HT-29 (cell line): Measurements from ENCODE around the gene WEE1. TPM values are rescaled to one million over a fixed set of nuclear protein-coding genes. Genes with fewer than 3 reads are reported as not detected.
"Not testable (repeated sequence)": the region's sequence is repeated elsewhere in the genome, so short reads cannot be mapped to it uniquely, and the experiment has no call there.

Source experiments
- DNase-seq: peaks from one replicate; pipeline ENCODE4 v3.0.0-alpha.2; 2015; ENCODE audit warnings: low spot score
- total RNA-seq: library from RNA; depleted of rRNA; stranded (reverse); fragments of >200 nt; shearing (Covaris generic); gene quantifications from 2 replicates; pipeline ENCODE4 v1.2.3, GENCODE V29; 2014; rRNA removed

The WEE1 gene
- total RNA-seq = 152 and 157 TPM in 2 replicates

- peak; percentile 100 for DNase-seq
Measured at GRCh38 chr11:9573052-9573774, at the start of gene WEE1. WEE1 (plus strand) TSS chr11:9573670; CDS start chr11:9573934, 264 bp downstream.

- no peak for DNase-seq
Measured at GRCh38 chr11:9524001-9524400, 49.5 kb upstream of the WEE1 start.

DNA sequence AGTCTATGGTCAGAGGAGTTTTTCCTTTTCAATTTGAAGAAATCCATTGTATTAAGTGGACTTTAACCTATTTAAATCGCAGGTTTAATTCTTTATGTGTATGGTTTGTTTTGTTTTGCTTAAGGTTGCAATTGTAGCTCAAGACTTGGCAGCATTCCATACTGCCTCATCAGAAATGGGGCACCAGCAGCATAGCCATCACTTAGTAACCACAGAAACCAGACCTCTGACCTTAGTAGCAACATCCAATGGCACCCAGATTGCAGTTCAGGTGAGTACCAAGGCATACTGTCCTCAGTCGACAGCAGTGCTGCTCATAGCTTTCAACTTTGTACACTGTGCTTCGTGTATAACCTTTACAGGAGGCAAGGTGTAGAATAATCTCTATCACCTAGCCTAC lies 48.4 kb upstream of the WEE1 start:
- DNase-seq = peak; percentile 71

DNA sequence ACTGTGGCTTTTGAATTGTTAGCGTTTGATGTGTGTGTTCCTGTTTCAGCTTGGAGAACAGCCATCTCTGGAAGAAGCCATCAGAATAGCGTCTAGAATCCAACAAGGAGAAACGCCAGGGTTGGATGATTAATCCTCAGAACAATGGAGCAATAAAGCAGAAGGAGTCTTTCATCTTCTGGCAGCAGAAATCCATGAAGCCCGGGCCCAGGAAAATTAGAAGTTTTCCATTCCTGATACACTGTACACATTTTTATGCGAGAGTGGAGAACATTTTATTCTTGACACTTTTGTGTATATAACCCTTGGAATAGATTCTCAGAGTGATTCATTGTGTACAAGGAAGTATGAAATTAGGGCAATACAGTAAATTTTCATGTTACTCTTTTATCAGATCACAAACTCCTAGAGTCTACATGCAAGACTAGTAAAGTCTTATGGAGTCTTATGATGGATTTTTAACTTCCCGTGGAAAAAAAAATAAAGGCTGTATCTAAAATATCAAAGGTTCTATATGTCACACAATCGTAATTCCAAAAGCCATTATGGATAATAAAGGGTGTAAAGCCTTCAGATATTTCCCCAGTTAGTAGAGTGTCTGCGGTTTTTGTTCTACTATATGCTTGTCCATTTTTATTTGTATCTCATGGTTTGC lies 45.9 kb upstream of the WEE1 start:
- DNase-seq = peak; percentile 69

DNA sequence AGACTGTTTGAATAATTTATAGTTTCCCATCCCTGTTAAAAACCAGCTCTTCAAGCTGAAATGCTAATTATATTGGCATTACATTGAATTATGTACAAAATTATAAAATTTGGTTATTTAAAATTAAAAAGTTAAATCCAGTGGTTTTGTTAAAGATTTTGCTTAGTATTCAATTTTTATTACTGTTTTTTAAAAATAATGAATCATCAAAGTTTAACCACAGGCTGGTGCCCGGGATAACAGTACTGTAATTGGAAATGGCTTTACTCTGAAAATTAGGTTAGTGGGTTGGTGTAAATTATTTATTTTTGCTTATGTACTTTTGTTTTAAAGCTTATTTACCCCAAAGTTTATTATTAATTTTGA lies 45.4 kb upstream of the WEE1 start:
- no peak for DNase-seq

DNA sequence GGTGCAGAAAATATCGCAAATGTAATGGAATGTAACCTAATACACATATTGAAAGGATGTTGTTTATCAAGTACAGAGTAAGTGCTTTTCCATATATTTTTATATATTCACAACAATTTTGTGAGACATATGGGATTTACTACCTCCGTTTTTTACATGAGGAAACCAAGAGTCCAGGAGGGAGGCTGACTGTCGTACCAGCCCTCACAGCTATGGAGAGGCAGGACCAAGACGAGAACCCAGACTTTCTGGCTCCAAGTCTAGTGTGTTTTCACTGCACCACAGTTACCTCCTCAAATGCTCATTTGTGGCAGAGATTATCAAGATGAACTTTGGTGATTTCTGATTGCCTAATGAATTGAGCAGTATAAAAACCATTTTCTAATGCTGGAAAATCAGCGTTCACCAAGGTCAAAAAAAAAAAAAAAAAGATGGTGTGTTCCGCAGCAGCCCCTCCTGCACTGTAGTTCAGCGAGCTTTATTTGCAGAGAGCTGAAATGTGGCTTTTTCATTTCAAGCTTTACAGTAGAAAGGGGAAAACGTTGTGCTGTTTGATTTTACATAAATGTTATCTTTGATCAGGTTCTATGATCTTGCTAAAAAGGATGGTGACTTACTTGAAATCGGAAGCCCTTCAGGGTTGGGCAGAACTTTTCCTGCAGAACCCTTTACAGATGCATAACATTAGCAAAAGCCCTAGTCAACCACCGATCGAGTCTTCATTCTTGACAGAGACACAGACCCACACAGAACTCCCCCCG lies 44.7 kb upstream of the WEE1 start:
- peak; percentile 30 for DNase-seq

GRCh38 chr11:9529334-9529650 lies 44.2 kb upstream of the WEE1 start:
- peak; percentile 86 for DNase-seq

GRCh38 chr11:9530020-9530621 lies 43.3 kb upstream of the WEE1 start:
- peak; percentile 26 for DNase-seq

GRCh38 chr11:9530901-9531625 lies 42.4 kb upstream of the WEE1 start:
- peak; percentile 55 for DNase-seq

GRCh38 chr11:9533058-9533457 lies 40.4 kb upstream of the WEE1 start:
- no peak for DNase-seq

GRCh38 chr11:9533736-9534473 lies 39.6 kb upstream of the WEE1 start:
- DNase-seq = no peak

DNA sequence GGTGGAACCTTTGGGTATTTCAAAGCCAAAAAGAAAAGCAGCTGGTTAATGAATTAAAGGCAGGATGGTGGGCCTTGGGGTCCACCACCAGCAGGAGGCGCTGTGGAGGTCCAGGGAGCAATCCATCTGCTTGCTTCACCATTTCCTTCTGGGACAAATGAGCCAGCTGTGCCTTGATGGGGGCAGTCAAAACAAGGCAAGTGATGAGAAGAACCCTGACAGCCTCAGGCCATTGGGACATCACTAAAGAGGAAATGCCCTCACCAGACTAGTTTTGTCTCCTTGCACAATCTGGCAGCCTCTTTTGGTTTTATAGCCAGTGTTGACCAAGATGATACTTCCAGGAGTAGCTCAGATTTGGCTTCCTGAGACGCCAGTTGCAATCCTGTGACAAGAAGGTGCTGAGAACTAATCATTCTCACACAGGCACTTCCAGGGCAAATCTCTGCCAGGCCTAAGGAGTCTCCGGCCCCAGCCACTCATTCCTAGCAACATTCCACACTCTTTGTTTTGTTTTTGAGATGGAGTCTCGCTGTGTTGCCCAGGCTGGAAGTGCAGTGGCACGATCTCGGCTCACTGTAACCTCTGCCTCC lies 38.2 kb upstream of the WEE1 start:
- peak; percentile 75 for DNase-seq

- no peak for DNase-seq
Measured at GRCh38 chr11:9538548-9538947, 34.9 kb upstream of the WEE1 start.

DNA sequence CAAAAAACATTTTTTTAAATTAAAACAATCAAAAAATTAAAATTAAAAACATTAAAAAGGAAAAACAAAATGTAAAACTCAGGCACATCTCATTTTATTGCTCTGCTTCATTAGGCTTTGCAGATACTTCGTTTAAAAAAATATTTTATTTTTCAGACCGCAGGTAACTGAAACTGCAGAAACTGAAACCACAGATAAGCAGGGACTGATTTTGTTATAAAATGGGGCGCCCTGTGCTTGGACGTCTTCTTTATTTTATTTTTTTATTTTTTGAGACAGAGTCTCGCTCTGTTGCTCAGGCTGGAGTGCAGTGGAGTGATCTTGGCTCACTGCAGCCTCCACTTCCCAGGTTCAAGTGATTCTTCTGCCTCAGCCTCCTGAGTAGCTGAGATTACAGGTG lies 24.3 kb upstream of the WEE1 start:
- not testable (repeated sequence) for DNase-seq

- no peak for DNase-seq
Measured at GRCh38 chr11:9550191-9550628, 23.3 kb upstream of the WEE1 start.

GRCh38 chr11:9561279-9561982 lies 12.0 kb upstream of the WEE1 start:
- no peak for DNase-seq

DNA sequence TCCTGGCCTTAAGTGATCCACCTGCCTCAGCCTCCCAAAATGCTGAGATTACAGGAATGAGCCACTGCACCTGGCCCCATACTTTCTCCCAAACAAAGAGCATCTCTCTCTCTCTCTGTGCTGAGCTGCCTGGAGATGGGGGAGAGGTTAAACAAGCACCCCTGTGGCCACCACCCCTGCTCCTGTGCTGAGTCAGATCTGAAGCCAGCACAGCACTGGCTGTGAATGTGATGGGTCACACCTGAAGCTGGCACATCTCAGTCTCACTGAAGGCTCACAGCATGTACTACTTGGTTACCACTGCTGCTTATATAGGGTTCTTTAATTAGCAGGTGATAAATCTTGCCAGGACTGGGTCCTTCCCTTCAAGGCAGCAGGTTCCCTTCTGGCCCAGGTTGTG lies 10.8 kb upstream of the WEE1 start:
- no peak for DNase-seq

GRCh38 chr11:9563196-9563730 lies 10.2 kb upstream of the WEE1 start:
- DNase-seq = no peak

- DNase-seq = peak; percentile 99
Measured at GRCh38 chr11:9565822-9566560, 7.5 kb upstream of the WEE1 start.
